HG02970 (cell line): Measurements from ENCODE around the gene DTNA.
"Not testable (repeated sequence)": the region's sequence is repeated elsewhere in the genome, so short reads cannot be mapped to it uniquely, and the experiment has no call there.

Source experiments
- ATAC-seq: cut with Tn5 transposase; IDR thresholded peaks from one replicate; pipeline ENCODE4 v1.9.1; 2021; ENCODE audit warnings: mild to moderate bottlenecking, moderate library complexity, moderate number of reproducible peaks; ENCODE audit not compliant: unreplicated experiment, low FRiP score

DTNA gene

GRCh38 chr18:34720220-34720619, 10.1 kb downstream of the DTNA start:
- ATAC-seq = no peak

GRCh38 chr18:34723143-34723542, 13.0 kb downstream of the DTNA start:
- no peak for ATAC-seq

GRCh38 chr18:34725737-34726136, 15.6 kb downstream of the DTNA start:
- ATAC-seq = not testable (repeated sequence)

- no peak for ATAC-seq
These were observed 16.3 kb downstream of the DTNA start for GRCh38 chr18:34726286-34727004.

GRCh38 chr18:34729264-34729663, 19.2 kb downstream of the DTNA start:
- no peak for ATAC-seq

- ATAC-seq = no peak
These were observed 19.8 kb downstream of the DTNA start for GRCh38 chr18:34729740-34730355.

- ATAC-seq = no peak
These were observed 20.7 kb downstream of the DTNA start for GRCh38 chr18:34730774-34731173.

GRCh38 chr18:34734056-34734455, 24.0 kb downstream of the DTNA start:
- no peak for ATAC-seq

GRCh38 chr18:34734526-34734925, 24.4 kb downstream of the DTNA start:
- not testable (repeated sequence) for ATAC-seq

- no peak for ATAC-seq
These were observed 28.2 kb downstream of the DTNA start for GRCh38 chr18:34738175-34738894.

- no peak for ATAC-seq
These were observed 30.0 kb downstream of the DTNA start for GRCh38 chr18:34740101-34740500.

GRCh38 chr18:34740724-34741123, 30.6 kb downstream of the DTNA start:
- ATAC-seq = no peak

GRCh38 chr18:34741401-34741800, 31.3 kb downstream of the DTNA start:
- no peak for ATAC-seq

GRCh38 chr18:34742891-34743341, 32.8 kb downstream of the DTNA start:
- no peak for ATAC-seq

- no peak for ATAC-seq
These were observed 34.5 kb downstream of the DTNA start for GRCh38 chr18:34744569-34744968.

- ATAC-seq = no peak
These were observed 36.5 kb downstream of the DTNA start for GRCh38 chr18:34746614-34747013.

GRCh38 chr18:34749721-34750120, 39.6 kb downstream of the DTNA start:
- no peak for ATAC-seq

- no peak for ATAC-seq
These were observed 42.0 kb downstream of the DTNA start for GRCh38 chr18:34752056-34752455.

GRCh38 chr18:34754300-34754699, 44.2 kb downstream of the DTNA start:
- ATAC-seq = no peak

GRCh38 chr18:34757666-34758065, 47.6 kb downstream of the DTNA start:
- no peak for ATAC-seq

- ATAC-seq = no peak
These were observed 48.4 kb downstream of the DTNA start for GRCh38 chr18:34758378-34758948.
